Hepatocyte (in vitro differentiated cells): ENCODE measurements around the gene SP110. TPM values are rescaled to one million over a fixed set of nuclear protein-coding genes. Genes with fewer than 3 reads are reported as not detected.

ENCODE experiments used
- DNase-seq: peaks from one replicate; pipeline ENCODE4 v3.0.0-alpha.2; 2016; ENCODE audit warnings: low spot score
- H2AFZ ChIP-seq: fragments of 200-600 bp; sonication (generic); 2 replicates; pipeline ENCODE4 v1.6.0; 2016; ENCODE audit warnings: antibody characterized with exemption, mild to moderate bottlenecking
- H3K27ac ChIP-seq: fragments of 200-600 bp; sonication (generic); 2 replicates; pipeline ENCODE4 v1.5.1; 2016; ENCODE audit warnings: mild to moderate bottlenecking
- H3K27me3 ChIP-seq: fragments of 200-600 bp; sonication (generic); 2 replicates; pipeline ENCODE4 v1.6.1; 2016
- H3K36me3 ChIP-seq: fragments of 200-600 bp; sonication (generic); replicated peaks from 2 replicates; pipeline ENCODE4 v1.5.1; 2016; ENCODE audit warnings: low read depth; ENCODE audit not compliant: insufficient read depth
- H3K4me1 ChIP-seq: fragments of 200-600 bp; sonication (generic); 2 replicates; pipeline ENCODE4 v1.5.1; 2016; ENCODE audit warnings: mild to moderate bottlenecking, moderate library complexity; ENCODE audit not compliant: insufficient read depth
- H3K4me2 ChIP-seq: fragments of 200-600 bp; sonication (generic); 2 replicates; pipeline ENCODE4 v1.6.0; 2016
- H3K4me3 ChIP-seq: fragments of 200-600 bp; sonication (generic); 2 replicates; pipeline ENCODE4 v1.5.1; 2016; ENCODE audit warnings: mild to moderate bottlenecking
- H3K79me2 ChIP-seq: fragments of 200-600 bp; sonication (generic); 2 replicates; pipeline ENCODE4 v1.6.0; 2017; ENCODE audit warnings: mild to moderate bottlenecking
- H3K9me2 ChIP-seq: fragments of 200-600 bp; sonication (generic); replicated peaks from 2 replicates; pipeline ENCODE4 v1.6.0; 2017; ENCODE audit warnings: mild to moderate bottlenecking; ENCODE audit not compliant: insufficient read depth
- H3K9me3 ChIP-seq: fragments of 200-600 bp; sonication (generic); 2 replicates; pipeline ENCODE4 v1.5.1; 2016; ENCODE audit warnings: low read depth, mild to moderate bottlenecking
- H4K20me1 ChIP-seq: fragments of 200-600 bp; sonication (generic); 2 replicates; pipeline ENCODE4 v1.6.0; 2016; ENCODE audit warnings: mild to moderate bottlenecking; ENCODE audit not compliant: insufficient read depth, poor library complexity, severe bottlenecking
- CTCF ChIP-seq: fragments of 200-600 bp; sonication (generic); IDR thresholded peaks from 2 replicates; pipeline ENCODE4 v1.5.1; 2016; ENCODE audit warnings: antibody characterized with exemption, mild to moderate bottlenecking; ENCODE audit not compliant: poor library complexity
- EZH2 ChIP-seq: fragments of 200-600 bp; sonication (generic); IDR thresholded peaks from 2 replicates; pipeline ENCODE4 v1.6.1; 2016; ENCODE audit warnings: antibody characterized with exemption, mild to moderate bottlenecking, borderline replicate concordance
- EZH2phosphoT487 ChIP-seq: fragments of 200-600 bp; sonication (generic); IDR thresholded peaks from one replicate; pipeline ENCODE4 v1.6.1; 2018; ENCODE audit warnings: antibody characterized with exemption, mild to moderate bottlenecking, low read depth, moderate library complexity; ENCODE audit not compliant: unreplicated experiment, severe bottlenecking
- WGBS: methylation state at CpG from one replicate; pipeline ENCODE4 v1.1.6; 2016; ENCODE audit warnings: low lambda C conversion rate; ENCODE audit errors: missing lambda C conversion rate; 5-methylcytosine and 5-hydroxymethylcytosine counted together
- polyA plus RNA-seq: library from polyadenylated mRNA; unstranded; fragments of >200 nt; fragmentation: Nextera tagmentation; extraction: Ambion mirVana; gene quantifications from 2 replicates; pipeline ENCODE4 v1.2.1, GENCODE V29; 2016
- total RNA-seq: library from RNA; depleted of rRNA; stranded (reverse); fragments of >200 nt; gene quantifications from 2 replicates; pipeline ENCODE4 v1.2.3, GENCODE V29; 2014

Gene SP110
- total and polyA plus RNA-seq, 2 experiments from 2014 or later = 10.9 to 15.9 TPM

DNA sequence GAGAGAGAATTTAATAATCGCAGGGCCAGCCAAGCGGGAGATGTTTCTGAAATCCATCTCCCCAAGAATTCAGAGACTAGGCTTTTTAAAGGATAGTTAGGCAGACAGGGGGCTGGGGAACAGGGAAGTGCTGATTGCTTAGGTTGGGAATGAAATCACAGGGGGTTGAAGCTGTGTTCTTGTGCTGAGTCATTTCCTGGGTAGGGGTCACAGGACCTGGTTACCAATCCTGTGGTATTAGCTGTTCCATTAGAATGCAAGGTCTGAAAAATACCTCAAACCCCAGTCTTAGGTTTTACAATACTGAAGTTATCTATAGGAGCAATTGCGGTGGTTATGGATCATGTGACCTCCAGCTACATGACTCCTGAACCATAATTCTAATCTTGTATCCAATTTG lies 10.3 kb upstream of the SP110 start:
- 86% methylated on average over 3 of the region's 3 CpGs for WGBS
- Histone ChIP-seq H3K4me2 (no peak overlapping the region), H4K20me1 (no peaks in the 10 kb centered on the region), H3K27ac (no peak overlapping the region), H2AFZ (no peak overlapping the region), H3K9me2 (no peaks in the 10 kb centered on the region), H3K36me3 (no peaks in the 10 kb centered on the region), H3K4me1 (no peaks in the 10 kb centered on the region), H3K4me3 (no peak overlapping the region), H3K9me3 (no peaks in the 10 kb centered on the region), H3K79me2 (no peaks in the 10 kb centered on the region), H3K27me3 (no peaks in the 10 kb centered on the region)
- DNase-seq = no peak
- no peak for TF ChIP-seq EZH2phosphoT487
- TF ChIP-seq CTCF = no peak
- TF ChIP-seq EZH2 = no peak

DNA sequence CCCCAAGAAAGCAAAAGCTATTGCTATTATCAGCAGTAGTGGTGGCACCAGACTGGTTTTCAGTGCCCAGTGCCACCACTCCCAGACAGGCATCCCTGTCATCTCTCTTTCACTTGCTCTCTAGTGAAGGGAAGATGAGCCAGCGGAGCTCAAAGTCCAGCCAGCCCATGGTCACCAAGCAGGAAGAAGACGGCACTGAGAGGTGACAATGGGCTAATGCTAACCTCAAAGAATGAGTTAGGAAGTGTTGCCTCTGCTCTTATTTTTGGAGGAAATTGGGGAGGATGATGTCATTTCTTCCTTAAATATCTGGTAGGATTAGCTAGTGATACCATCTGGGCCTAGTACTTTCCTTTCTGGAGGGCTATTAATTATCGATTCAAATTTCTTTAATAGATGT lies 7.4 kb upstream of the SP110 start:
- WGBS = 95% methylated on average over 3 of the region's 3 CpGs
- Histone ChIP-seq H3K27ac (no peak overlapping the region), H3K4me3 (no peak overlapping the region)

GRCh38 chr2:230226051-230226551 lies 6.3 kb upstream of the SP110 start:
- 95% methylated on average over 4 of the region's 4 CpGs for WGBS
- TF ChIP-seq EZH2 (no peak), CTCF (no peak), EZH2phosphoT487 (no peak)
- H3K9me2 ChIP-seq = no peaks in the 10 kb centered on the region
- H2AFZ ChIP-seq = no peak overlapping the region
- H4K20me1 ChIP-seq = no peaks in the 10 kb centered on the region
- H3K27me3 ChIP-seq = no peaks in the 10 kb centered on the region
- no peak for DNase-seq
- no peak overlapping the region for H3K4me3 ChIP-seq
- no peaks in the 10 kb centered on the region for H3K4me1 ChIP-seq
- no peak overlapping the region for H3K27ac ChIP-seq
- H3K36me3 ChIP-seq = no peaks in the 10 kb centered on the region
- H3K9me3 ChIP-seq = no peaks in the 10 kb centered on the region
- no peaks in the 10 kb centered on the region for H3K79me2 ChIP-seq
- H3K4me2 ChIP-seq = no peak overlapping the region

More for the DNA sequence above, 7.4 kb upstream of the SP110 start:
- Histone ChIP-seq H3K27me3 (no peaks in the 10 kb centered on the region), H3K4me2 (no peak overlapping the region), H3K9me3 (no peaks in the 10 kb centered on the region), H2AFZ (no peak overlapping the region), H3K9me2 (no peaks in the 10 kb centered on the region), H3K4me1 (no peaks in the 10 kb centered on the region), H3K79me2 (no peaks in the 10 kb centered on the region), H3K36me3 (no peaks in the 10 kb centered on the region), H4K20me1 (no peaks in the 10 kb centered on the region)
- TF ChIP-seq CTCF (no peak), EZH2 (no peak), EZH2phosphoT487 (no peak)
- DNase-seq = no peak

DNA sequence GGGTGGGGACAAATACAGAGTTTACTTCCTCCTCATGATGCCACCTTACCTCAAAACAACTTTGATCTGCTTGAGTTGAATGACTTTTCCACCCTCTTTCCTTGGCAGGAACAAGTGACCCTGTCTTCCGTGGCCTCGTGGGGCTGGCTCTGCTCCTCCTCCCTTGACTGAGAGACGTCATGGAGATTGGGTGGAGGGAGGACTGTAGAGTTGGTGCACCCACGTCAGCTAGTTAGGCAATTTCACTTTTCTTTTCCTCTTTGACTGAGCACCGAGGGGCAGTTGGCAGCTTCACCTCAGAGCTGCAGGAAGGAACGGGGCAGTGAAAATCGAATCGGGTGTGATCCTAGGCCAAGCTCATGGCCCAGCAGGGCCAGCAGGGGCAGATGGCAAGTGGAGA lies 5.7 kb upstream of the SP110 start, which contains the start of gene SP140:
Gene SP140 (plus strand): TSS at position 251 of the 400 bp plus-strand sequence. CDS start 109 bp downstream, at position 360.
- DNase-seq = no peak
- Histone ChIP-seq H4K20me1 (no peaks in the 10 kb centered on the region), H3K27me3 (no peaks in the 10 kb centered on the region), H2AFZ (no peak within 1 kb of the TSS), H3K9me3 (no peaks in the 10 kb centered on the region), H3K36me3 (no peaks in the 10 kb centered on the region), H3K4me1 (peaks cover 3% of the 10 kb centered on the region), H3K4me2 (no peak within 1 kb of the TSS), H3K4me3 (no peak within 1 kb of the TSS), H3K9me2 (no peaks in the 10 kb centered on the region), H3K27ac (no peak within 1 kb of the TSS), H3K79me2 (no peaks in the 10 kb centered on the region)
- TF ChIP-seq EZH2phosphoT487 (no peak), EZH2 (no peak), CTCF (no peak)
- 92% methylated on average over 8 of the region's 8 CpGs for WGBS
